WERI-Rb-1 (cell line): ENCODE results near the gene PHC1.

Experiments
- DNase-seq: peaks from one replicate; pipeline ENCODE4 v3.0.0-alpha.2; 2020
- H3K27ac ChIP-seq: fragments of 250-450 bp; sonication (Bioruptor Pico); 2 replicates; pipeline ENCODE4 v1.5.1; 2020; ENCODE audit warnings: mild to moderate bottlenecking, moderate library complexity
- H3K27me3 ChIP-seq: fragments of 250-450 bp; sonication (Bioruptor Pico); 2 replicates; pipeline ENCODE4 v1.5.1; 2021; ENCODE audit warnings: mild to moderate bottlenecking, low read depth, moderate library complexity; ENCODE audit not compliant: insufficient read depth, severe bottlenecking
- H3K36me3 ChIP-seq: fragments of 250-450 bp; sonication (Bioruptor Pico); 2 replicates; pipeline ENCODE4 v1.5.1; 2020; ENCODE audit warnings: mild to moderate bottlenecking, moderate library complexity
- H3K4me3 ChIP-seq: 2 replicates; pipeline ENCODE4 v1.5.1; 2011; ENCODE audit warnings: low read depth, mild to moderate bottlenecking, control low read depth, low read length
- H3K9me3 ChIP-seq: fragments of 250-450 bp; sonication (Bioruptor Pico); 2 replicates; pipeline ENCODE4 v1.5.1; 2021; ENCODE audit warnings: mild to moderate bottlenecking, moderate library complexity; ENCODE audit not compliant: severe bottlenecking
- TF ChIP-seq, protein P1 (sequence below): IDR thresholded peaks from 2 replicates; pipeline ENCODE4 v1.5.1; 2011; ENCODE audit warnings: low read depth, mild to moderate bottlenecking, control low read depth, inconsistent platforms, low read length

Gene PHC1

DNA sequence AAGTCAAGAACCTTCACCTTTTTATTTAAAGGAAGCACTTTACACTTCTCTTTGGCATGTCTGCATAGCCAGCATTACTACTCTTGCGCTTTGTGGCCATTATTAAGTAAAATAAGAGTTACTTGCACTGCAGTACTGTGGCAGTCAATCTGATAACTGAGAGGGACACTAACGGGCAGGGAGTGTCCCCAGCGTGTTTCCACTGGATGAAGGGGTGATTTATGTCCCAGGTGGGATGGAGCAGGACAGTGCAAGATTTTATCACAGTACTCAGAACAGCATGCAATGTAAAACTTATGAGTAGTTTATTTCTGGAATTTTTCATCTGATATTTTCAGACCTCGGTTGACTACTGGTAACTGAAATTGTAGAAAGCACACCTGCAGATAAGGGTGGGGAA, 43.3 kb downstream of the PHC1 start:
- TF ChIP-seq, protein P1, sequence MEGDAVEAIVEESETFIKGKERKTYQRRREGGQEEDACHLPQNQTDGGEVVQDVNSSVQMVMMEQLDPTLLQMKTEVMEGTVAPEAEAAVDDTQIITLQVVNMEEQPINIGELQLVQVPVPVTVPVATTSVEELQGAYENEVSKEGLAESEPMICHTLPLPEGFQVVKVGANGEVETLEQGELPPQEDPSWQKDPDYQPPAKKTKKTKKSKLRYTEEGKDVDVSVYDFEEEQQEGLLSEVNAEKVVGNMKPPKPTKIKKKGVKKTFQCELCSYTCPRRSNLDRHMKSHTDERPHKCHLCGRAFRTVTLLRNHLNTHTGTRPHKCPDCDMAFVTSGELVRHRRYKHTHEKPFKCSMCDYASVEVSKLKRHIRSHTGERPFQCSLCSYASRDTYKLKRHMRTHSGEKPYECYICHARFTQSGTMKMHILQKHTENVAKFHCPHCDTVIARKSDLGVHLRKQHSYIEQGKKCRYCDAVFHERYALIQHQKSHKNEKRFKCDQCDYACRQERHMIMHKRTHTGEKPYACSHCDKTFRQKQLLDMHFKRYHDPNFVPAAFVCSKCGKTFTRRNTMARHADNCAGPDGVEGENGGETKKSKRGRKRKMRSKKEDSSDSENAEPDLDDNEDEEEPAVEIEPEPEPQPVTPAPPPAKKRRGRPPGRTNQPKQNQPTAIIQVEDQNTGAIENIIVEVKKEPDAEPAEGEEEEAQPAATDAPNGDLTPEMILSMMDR: no peak
- Histone ChIP-seq H3K4me3 (no peak overlapping the region), H3K9me3 (no peaks in the 10 kb centered on the region), H3K27ac (no peak overlapping the region), H3K36me3 (no peaks in the 10 kb centered on the region; the same call in 1 of the 2 replicates), H3K27me3 (no peaks in the 10 kb centered on the region)
- DNase-seq: no peak

DNA sequence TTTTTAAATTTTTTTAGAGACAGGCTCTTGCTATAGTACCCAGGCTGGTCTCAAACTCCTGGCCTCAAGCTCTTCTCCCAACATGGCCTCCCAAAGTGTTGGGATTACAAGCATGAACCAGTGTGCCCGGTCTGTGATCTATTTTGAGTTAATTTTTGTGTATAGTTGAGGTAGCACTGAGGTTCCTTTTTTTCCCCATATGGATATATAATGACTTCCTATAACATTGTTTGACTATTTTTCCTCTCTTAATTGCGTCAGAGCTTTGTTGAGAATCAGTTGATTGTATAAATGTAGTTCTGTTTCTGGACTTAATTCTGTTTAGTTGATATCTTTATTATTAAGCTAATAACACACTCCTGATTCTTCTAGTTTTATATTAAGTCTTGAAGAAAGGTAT, 43.8 kb downstream of the PHC1 start:
- TF ChIP-seq, protein P1: no peak
- Histone ChIP-seq H3K9me3 (no peaks in the 10 kb centered on the region), H3K27ac (no peak overlapping the region), H3K27me3 (no peaks in the 10 kb centered on the region), H3K36me3 (no peaks in the 10 kb centered on the region; the same call in 1 of the 2 replicates), H3K4me3 (no peak overlapping the region)
- DNase-seq: no peak

DNA sequence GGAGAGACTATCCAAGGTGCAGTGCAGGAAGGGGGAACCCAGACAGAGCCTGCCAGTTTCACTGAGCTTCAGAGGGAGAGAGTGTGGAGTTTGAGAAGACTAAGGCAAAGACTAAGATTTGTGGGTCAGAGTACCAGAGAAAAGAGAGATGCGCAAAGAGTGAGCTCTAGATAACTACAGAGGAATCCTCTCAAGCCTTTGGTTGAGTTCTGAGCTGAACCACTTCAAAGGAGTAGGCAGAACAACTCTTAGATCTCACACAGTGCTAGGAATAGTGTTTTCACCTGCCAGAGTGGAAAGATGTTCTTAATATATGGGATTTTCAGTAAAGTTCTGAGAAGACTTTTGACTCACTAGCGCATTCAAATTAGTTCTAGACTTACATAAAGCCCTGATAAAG, 45.9 kb downstream of the PHC1 start:
- TF ChIP-seq, protein P1: no peak
- no peaks in the 10 kb centered on the region; the same call in 1 of the 2 replicates for H3K36me3 ChIP-seq
- no peak for DNase-seq
- H3K9me3 ChIP-seq: no peaks in the 10 kb centered on the region
- no peak overlapping the region for H3K27ac ChIP-seq
- no peaks in the 10 kb centered on the region for H3K27me3 ChIP-seq
- no peak overlapping the region for H3K4me3 ChIP-seq

DNA sequence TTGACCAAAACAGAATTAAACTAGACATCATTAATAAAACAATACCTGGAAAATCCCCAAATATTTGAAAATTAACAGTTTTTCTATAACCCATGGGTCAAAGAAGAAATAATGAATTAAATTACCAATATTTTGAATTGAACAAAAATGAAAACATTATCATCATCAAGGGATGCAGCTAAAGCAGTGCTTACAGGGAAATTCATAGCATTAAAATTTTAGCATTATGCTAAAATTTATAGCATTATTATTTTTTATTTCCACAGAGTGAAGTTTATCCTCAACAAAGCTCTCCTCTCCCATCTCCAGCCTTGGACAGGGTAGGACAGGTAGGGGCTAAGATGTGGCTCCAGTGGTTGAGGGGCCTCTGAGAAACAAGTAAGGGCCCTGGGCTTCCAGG, 54.5 kb downstream of the PHC1 start:
- Histone ChIP-seq H3K27me3 (no peaks in the 10 kb centered on the region), H3K9me3 (no peaks in the 10 kb centered on the region), H3K4me3 (no peak overlapping the region), H3K27ac (no peak overlapping the region), H3K36me3 (no peaks in the 10 kb centered on the region)
- DNase-seq: no peak
- TF ChIP-seq, protein P1: no peak

DNA sequence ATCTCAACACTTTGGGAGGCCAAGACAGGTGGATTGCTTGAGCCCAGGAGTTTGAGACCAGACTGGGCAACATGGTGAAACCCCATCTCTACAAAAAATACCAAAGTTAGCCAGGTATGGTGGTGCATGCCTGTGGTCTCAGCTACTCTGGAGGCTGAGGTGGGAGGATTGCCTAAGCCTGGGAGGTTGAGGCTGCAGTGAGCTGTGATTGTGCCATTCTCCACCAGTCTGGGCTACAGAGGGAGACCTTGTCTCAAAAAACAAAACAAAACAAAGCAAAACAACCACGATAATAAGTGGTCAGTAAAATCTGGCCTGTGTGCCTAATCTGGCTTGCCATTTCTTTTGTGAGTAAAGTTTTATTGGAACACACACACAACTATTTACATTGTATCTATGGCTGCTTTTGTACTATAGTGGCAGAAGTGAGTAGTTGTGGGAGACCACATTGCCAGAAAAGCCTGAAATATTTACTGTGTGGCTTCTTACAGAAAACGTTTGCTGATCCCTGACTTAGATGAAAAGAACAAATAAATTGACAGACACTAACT, 55.6 kb downstream of the PHC1 start:
- DNase-seq: no peak
- H3K9me3 ChIP-seq: no peaks in the 10 kb centered on the region
- H3K27ac ChIP-seq: no peak overlapping the region
- H3K4me3 ChIP-seq: no peak overlapping the region
- H3K36me3 ChIP-seq: no peaks in the 10 kb centered on the region
- TF ChIP-seq, protein P1: no peak
- H3K27me3 ChIP-seq: no peaks in the 10 kb centered on the region

DNA sequence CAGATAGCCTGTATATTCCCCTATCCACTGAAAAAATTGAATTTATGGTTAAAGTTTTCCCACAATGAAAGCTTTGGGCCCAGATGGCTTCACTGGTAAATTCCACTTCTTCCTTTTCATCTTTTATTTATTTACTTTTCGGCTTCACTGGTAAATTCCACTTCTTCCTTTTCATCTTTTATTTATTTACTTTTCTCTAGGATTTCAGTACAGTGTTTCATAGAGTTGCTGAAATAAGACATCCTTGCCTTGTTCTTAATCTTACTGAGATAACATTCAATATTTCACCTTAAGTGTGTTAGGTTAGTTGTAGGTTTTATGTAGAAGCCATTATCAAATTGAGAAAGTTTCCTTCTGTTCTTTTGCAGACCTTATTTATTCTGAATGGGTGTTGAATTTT, 56.1 kb downstream of the PHC1 start:
- H3K4me3 ChIP-seq: no peak overlapping the region
- no peaks in the 10 kb centered on the region for H3K36me3 ChIP-seq
- no peaks in the 10 kb centered on the region for H3K9me3 ChIP-seq
- no peak for DNase-seq
- H3K27me3 ChIP-seq: no peaks in the 10 kb centered on the region
- H3K27ac ChIP-seq: no peak overlapping the region
- TF ChIP-seq, protein P1: no peak
